Measurements from ENCODE around the gene CCNJ. TPM values are rescaled to one million over a fixed set of nuclear protein-coding genes. Genes with fewer than 3 reads are reported as not detected.

CCNJ gene
- total RNA-seq, 2 experiments from 2014 or later = 6.8 to 7.8 TPM

- Mint-ChIP-seq H3K4me1 (peaks cover 8% of the 10 kb centered on the region), H3K9me3 (peaks cover 3% of the 10 kb centered on the region), H3K4me3 (peak overlapping the region; percentile 91), H3K27me3 (peaks cover 26% of the 10 kb centered on the region), H3K36me3 (peaks cover 17% of the 10 kb centered on the region), H3K27ac (peak overlapping the region; percentile 96)
- DNase-seq = peak; percentile 94
These were observed 46.5 kb downstream of the CCNJ start for GRCh38 chr10:96089670-96090462.

DNA sequence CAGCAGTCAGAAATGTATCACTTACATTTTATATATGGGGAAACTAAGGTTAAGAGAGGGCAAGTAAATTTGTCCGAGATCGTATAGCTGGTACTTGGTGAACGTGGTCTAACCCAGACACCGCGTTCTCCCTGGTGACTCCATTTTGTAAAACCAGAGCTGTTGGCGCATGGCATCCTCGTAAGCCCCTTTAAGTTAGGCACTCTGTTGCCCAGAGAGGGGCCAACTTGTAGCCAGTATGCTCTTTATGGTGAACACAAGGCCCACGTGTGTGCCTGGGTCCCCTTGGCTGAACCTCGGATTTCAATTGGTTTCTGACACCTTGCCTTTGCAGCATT, 47.0 kb downstream of the CCNJ start:
- Mint-ChIP-seq H3K36me3 (peaks cover 17% of the 10 kb centered on the region), H3K9me3 (peaks cover 3% of the 10 kb centered on the region), H3K4me1 (peaks cover 8% of the 10 kb centered on the region), H3K27ac (peak overlapping the region; percentile 96), H3K27me3 (peaks cover 32% of the 10 kb centered on the region), H3K4me3 (peak overlapping the region; percentile 91)
- no peak for DNase-seq

GRCh38 chr10:96092999-96093767, 49.8 kb downstream of the CCNJ start:
- DNase-seq = no peak
- H3K4me1 Mint-ChIP-seq = peaks cover 8% of the 10 kb centered on the region
- peaks cover 3% of the 10 kb centered on the region for H3K9me3 Mint-ChIP-seq
- peaks cover 10% of the 10 kb centered on the region for H3K36me3 Mint-ChIP-seq
- H3K4me3 Mint-ChIP-seq = no peak overlapping the region
- H3K27me3 Mint-ChIP-seq = peaks cover 57% of the 10 kb centered on the region
- H3K27ac Mint-ChIP-seq = no peak overlapping the region

GRCh38 chr10:96093948-96094347, 50.6 kb downstream of the CCNJ start:
- H3K4me3 Mint-ChIP-seq = no peak overlapping the region
- peaks cover 10% of the 10 kb centered on the region for H3K36me3 Mint-ChIP-seq
- peaks cover 3% of the 10 kb centered on the region for H3K9me3 Mint-ChIP-seq
- no peak overlapping the region for H3K27ac Mint-ChIP-seq
- peaks cover 65% of the 10 kb centered on the region for H3K27me3 Mint-ChIP-seq
- DNase-seq = no peak
- H3K4me1 Mint-ChIP-seq = peaks cover 6% of the 10 kb centered on the region

GRCh38 chr10:96096958-96097357, 53.6 kb downstream of the CCNJ start:
- H3K36me3 Mint-ChIP-seq = peaks cover 2% of the 10 kb centered on the region
- peaks cover 89% of the 10 kb centered on the region for H3K27me3 Mint-ChIP-seq
- no peaks in the 10 kb centered on the region for H3K4me1 Mint-ChIP-seq
- peaks cover 2% of the 10 kb centered on the region for H3K9me3 Mint-ChIP-seq
- H3K4me3 Mint-ChIP-seq = no peak overlapping the region
- no peak overlapping the region for H3K27ac Mint-ChIP-seq
- no peak for DNase-seq

DNA sequence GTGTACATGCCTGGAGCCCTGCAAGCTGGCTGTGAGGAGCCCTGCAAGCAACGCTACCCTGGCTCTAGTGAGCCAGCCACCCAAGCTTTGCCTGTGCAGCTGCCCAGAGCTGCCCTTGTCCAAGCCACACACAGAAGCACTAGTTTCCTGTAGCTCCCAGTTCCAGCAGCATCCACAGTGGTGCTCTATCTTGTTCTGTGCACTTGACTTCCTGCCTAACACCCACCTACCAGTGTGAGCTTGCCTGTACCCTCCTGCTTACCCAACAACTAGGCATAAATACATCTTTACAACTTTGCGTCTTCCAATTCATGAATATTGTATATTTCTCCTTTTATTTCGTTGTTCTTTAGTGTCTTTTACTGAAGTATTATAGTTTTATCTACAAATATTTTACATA, 54.5 kb downstream of the CCNJ start:
- Mint-ChIP-seq H3K9me3 (no peaks in the 10 kb centered on the region), H3K27ac (no peak overlapping the region), H3K36me3 (no peaks in the 10 kb centered on the region), H3K27me3 (peaks cover 88% of the 10 kb centered on the region), H3K4me3 (no peak overlapping the region), H3K4me1 (no peaks in the 10 kb centered on the region)
- DNase-seq = no peak

DNA sequence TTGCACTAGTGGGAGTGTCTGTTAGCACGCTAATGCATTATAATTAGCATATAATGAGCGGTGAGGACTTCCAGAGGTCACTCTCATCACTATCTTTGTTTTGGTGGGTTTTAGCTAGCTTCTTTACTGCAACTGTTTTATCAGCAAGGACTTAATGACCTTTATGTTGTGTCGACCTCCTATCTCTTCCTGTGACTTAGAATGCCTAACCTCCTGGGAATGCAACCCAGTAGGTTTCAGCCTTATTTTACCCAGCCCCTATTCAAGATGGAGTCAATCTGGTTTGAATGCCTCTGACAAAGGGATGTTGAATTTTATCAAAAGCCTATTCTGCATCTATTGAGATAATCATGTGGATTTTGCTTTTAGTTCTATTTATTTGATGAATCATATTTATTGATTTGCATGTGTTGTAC, 64.2 kb downstream of the CCNJ start:
- Mint-ChIP-seq H3K9me3 (peaks cover 6% of the 10 kb centered on the region), H3K27ac (no peak overlapping the region), H3K27me3 (peaks cover 78% of the 10 kb centered on the region), H3K4me1 (peaks cover 5% of the 10 kb centered on the region), H3K4me3 (no peak overlapping the region), H3K36me3 (no peaks in the 10 kb centered on the region)
- DNase-seq = no peak

Other genes with a start within 250 kb of the CCNJ start
- gene CC2D2B, start 135.6 kb upstream of the CCNJ start, total RNA-seq = not detected
- gene ZNF518A, start 86.7 kb downstream of the CCNJ start, total RNA-seq = 10 to 100 TPM; 13.0 to 14.1 TPM
- gene BLNK, start 228.0 kb downstream of the CCNJ start, total RNA-seq = 1 to 10 TPM in 1 of 2 experiments, under 1 TPM in 1; 0.94 to 1.3 TPM